HCT116 (cell line): ENCODE measurements around the gene DCTN5.

Experiments
- CBX3 ChIP-seq: IDR thresholded peaks from 2 replicates; pipeline ENCODE4 v1.6.1; 2012; ENCODE audit warnings: low read depth
- CTCF ChIP-seq, 3 experiments: fragments of 200-600 bp in 1 of 3; sonication (generic) in 1 of 3; IDR thresholded peaks in 2 of 3; conservative IDR thresholded peaks in 1 of 3; 2 replicates each; pipeline ENCODE4 v1.5.1; 2012 to 2017; ENCODE audit warnings: low read depth in 2 of 3, low read length in 2 of 3, antibody characterized with exemption in 1 of 3, borderline replicate concordance in 1 of 3, control low read depth in 1 of 3, mild to moderate bottlenecking in 1 of 3, mixed read lengths in 1 of 3, mixed run types in 1 of 3, moderate library complexity in 1 of 3; ENCODE audit not compliant: insufficient read depth in 1 of 3
- ELF1 ChIP-seq: IDR thresholded peaks from 2 replicates; pipeline ENCODE4 v1.6.1; 2012; ENCODE audit warnings: low read depth, borderline replicate concordance
- EZH2 ChIP-seq: fragments of 200-600 bp; sonication (generic); IDR thresholded peaks from 2 replicates; pipeline ENCODE4 v1.6.1; 2017; ENCODE audit warnings: antibody characterized with exemption, mixed run types
- EZH2phosphoT487 ChIP-seq: fragments of 200-600 bp; IDR thresholded peaks from 2 replicates; pipeline ENCODE4 v1.6.1; 2018; ENCODE audit warnings: antibody characterized with exemption, borderline replicate concordance
- FOSL1 ChIP-seq: IDR thresholded peaks from 2 replicates; pipeline ENCODE4 v1.6.1; 2012; ENCODE audit warnings: low read depth
- POLR2A ChIP-seq: IDR thresholded peaks from 2 replicates; pipeline ENCODE4 v1.7.0; 2011; ENCODE audit warnings: borderline replicate concordance; ENCODE audit not compliant: insufficient read depth, insufficient read length; ENCODE audit errors: extremely low read depth
- POLR2AphosphoS5 ChIP-seq: IDR thresholded peaks from 2 replicates; pipeline ENCODE4 v1.6.1; 2011; ENCODE audit warnings: mild to moderate bottlenecking, low read depth, low read length, moderate library complexity
- RAD21 ChIP-seq: IDR thresholded peaks from 2 replicates; pipeline ENCODE4 v1.6.1; 2012; ENCODE audit warnings: low read depth, mild to moderate bottlenecking
- REST ChIP-seq: IDR thresholded peaks from 2 replicates; pipeline ENCODE4 v1.6.1; 2012; ENCODE audit warnings: low read depth

- no peak for TF ChIP-seq EZH2
- no peak for TF ChIP-seq FOSL1
- no peak for TF ChIP-seq CTCF (IDR thresholded peaks at IDR 0.05 in 2 of 3, conservative IDR thresholded peaks at IDR 0.05 in 1 of 3; ENCODE audit: borderline replicate concordance in 1 of 3, insufficient read depth in 1 of 3, low read depth in 2 of 3, low read length in 2 of 3)
- no peak for TF ChIP-seq POLR2A
- TF ChIP-seq CBX3 = no peak
- no peak for TF ChIP-seq RAD21
- no peak for TF ChIP-seq POLR2AphosphoS5
- TF ChIP-seq REST = no peak
- TF ChIP-seq ELF1 = no peak
- TF ChIP-seq EZH2phosphoT487 = no peak
Observed at GRCh38 chr16:23726710-23727109, 85.4 kb downstream of the DCTN5 start.
